ENCODE data around the gene ASS1. TPM values are rescaled to one million over a fixed set of nuclear protein-coding genes. Genes with fewer than 3 reads are reported as not detected.

ASS1 gene
- total RNA-seq, 1 experiment from 2014 or later = 118 TPM

DNA sequence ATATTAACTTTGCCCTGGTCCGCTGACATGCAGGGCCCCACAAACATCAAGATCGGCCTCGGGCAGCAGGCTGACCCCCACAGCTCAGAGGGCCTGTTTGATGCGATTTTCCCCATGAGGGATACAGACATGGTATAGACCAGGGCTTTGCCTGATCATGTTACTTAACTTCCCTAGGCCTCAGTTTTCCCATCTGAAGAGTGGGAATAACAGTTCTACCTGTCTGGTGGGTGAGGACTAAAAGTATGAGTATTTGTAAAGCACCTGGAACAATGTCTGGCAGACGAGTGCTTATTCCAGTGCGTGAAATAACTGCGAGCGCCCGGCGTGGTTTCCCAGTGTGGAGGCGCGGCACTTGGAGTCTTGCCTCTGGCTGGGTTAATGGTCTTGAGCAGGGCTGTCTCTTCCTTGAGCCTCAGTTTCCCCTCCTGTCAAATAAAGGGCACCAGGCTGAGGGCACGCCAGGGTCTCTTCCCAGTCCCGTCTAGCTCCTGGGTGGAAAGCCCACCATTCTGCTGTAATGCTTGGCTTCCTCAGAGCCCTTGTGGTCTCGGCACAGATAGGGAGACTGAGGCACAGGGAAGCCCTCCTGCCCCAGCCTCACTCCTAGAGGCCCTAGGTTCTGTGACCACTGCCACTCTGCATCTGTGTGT, 47.2 kb downstream of the ASS1 start:
- POLR2A ChIA-PET = no interaction called here
- DNase-seq = no peak
- intact Hi-C loops (cut with micrococcal nuclease; ENCODE audit: unreplicated experiment) = no loop called here
- H3K4me3 ChIP-seq (ENCODE audit: low read depth, low read length) = no peak overlapping the region
- CTCF ChIA-PET = no interaction called here
- no peaks in the 10 kb centered on the region for H3K9me3 Mint-ChIP-seq (ENCODE audit: unreplicated experiment)
- no peaks in the 10 kb centered on the region for H3K4me1 Mint-ChIP-seq (ENCODE audit: low read depth, unreplicated experiment)
- no peaks in the 10 kb centered on the region for H3K27me3 ChIP-seq (replicated peaks; ENCODE audit: control insufficient read depth, insufficient read depth, low read length)
- peaks cover 17% of the 10 kb centered on the region for H3K9me3 ChIP-seq
- no peaks in the 10 kb centered on the region for H3K27me3 Mint-ChIP-seq (ENCODE audit: insufficient read depth, unreplicated experiment)
- no peak overlapping the region for H3K4me3 Mint-ChIP-seq (ENCODE audit: unreplicated experiment)
- TF ChIP-seq, protein P1, sequence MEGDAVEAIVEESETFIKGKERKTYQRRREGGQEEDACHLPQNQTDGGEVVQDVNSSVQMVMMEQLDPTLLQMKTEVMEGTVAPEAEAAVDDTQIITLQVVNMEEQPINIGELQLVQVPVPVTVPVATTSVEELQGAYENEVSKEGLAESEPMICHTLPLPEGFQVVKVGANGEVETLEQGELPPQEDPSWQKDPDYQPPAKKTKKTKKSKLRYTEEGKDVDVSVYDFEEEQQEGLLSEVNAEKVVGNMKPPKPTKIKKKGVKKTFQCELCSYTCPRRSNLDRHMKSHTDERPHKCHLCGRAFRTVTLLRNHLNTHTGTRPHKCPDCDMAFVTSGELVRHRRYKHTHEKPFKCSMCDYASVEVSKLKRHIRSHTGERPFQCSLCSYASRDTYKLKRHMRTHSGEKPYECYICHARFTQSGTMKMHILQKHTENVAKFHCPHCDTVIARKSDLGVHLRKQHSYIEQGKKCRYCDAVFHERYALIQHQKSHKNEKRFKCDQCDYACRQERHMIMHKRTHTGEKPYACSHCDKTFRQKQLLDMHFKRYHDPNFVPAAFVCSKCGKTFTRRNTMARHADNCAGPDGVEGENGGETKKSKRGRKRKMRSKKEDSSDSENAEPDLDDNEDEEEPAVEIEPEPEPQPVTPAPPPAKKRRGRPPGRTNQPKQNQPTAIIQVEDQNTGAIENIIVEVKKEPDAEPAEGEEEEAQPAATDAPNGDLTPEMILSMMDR (IDR thresholded peaks at IDR 0.05; ENCODE audit: insufficient read depth in 1 of 2, low read depth in 1 of 2, low read length in 1 of 2, severe bottlenecking in 1 of 2, unreplicated experiment in 1 of 2) = no peak
- H3K4me1 ChIP-seq = no peaks in the 10 kb centered on the region
- H3K36me3 Mint-ChIP-seq (ENCODE audit: insufficient read depth, unreplicated experiment) = no peaks in the 10 kb centered on the region
- no peak overlapping the region for H3K27ac Mint-ChIP-seq (ENCODE audit: unreplicated experiment)
- BruUV-seq (replicated peaks) = no TSS peak
- no peaks in the 10 kb centered on the region for H3K36me3 ChIP-seq (ENCODE audit: control insufficient read depth, insufficient read depth, low read length)

DNA sequence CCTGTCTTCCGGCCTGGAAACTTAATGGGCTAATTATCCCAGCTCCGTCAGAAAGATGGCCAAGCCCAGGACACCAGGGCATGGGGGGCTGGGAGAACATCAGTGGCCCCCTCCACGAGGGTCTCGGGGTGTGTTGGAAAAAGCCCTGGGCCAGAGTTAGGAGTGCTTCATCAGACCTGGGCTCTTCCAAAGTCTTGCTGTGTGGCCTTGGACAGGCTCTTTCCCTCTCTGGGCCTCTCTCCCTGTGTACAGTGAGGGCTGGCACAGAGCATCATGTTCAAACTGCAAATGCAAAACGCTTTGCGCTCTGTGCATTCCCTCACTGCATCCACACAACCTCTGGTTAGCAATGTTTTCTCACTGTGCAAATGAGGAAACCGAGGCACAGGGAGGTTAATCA, 48.3 kb downstream of the ASS1 start:
- intact Hi-C loops (cut with micrococcal nuclease; ENCODE audit: unreplicated experiment) = no loop called here
- BruUV-seq (replicated peaks) = no TSS peak
- no peaks in the 10 kb centered on the region for H3K4me1 Mint-ChIP-seq (ENCODE audit: low read depth, unreplicated experiment)
- no peaks in the 10 kb centered on the region for H3K36me3 Mint-ChIP-seq (ENCODE audit: insufficient read depth, unreplicated experiment)
- DNase-seq = no peak
- Histone ChIP-seq H3K36me3 (ENCODE audit: control insufficient read depth, insufficient read depth, low read length) (no peaks in the 10 kb centered on the region), H3K4me3 (ENCODE audit: low read depth, low read length) (no peak overlapping the region), H3K9me3 (peaks cover 17% of the 10 kb centered on the region), H3K27me3 (replicated peaks; ENCODE audit: control insufficient read depth, insufficient read depth, low read length) (no peaks in the 10 kb centered on the region), H3K4me1 (no peaks in the 10 kb centered on the region)
- H3K27me3 Mint-ChIP-seq (ENCODE audit: insufficient read depth, unreplicated experiment) = no peaks in the 10 kb centered on the region
- no peaks in the 10 kb centered on the region for H3K9me3 Mint-ChIP-seq (ENCODE audit: unreplicated experiment)
- TF ChIP-seq, protein P1 (IDR thresholded peaks at IDR 0.05; ENCODE audit: insufficient read depth in 1 of 2, low read depth in 1 of 2, low read length in 1 of 2, severe bottlenecking in 1 of 2, unreplicated experiment in 1 of 2) = no peak
- POLR2A ChIA-PET = no interaction called here
- H3K4me3 Mint-ChIP-seq (ENCODE audit: unreplicated experiment) = no peak overlapping the region
- CTCF ChIA-PET = no interaction called here
- no peak overlapping the region for H3K27ac Mint-ChIP-seq (ENCODE audit: unreplicated experiment)

DNA sequence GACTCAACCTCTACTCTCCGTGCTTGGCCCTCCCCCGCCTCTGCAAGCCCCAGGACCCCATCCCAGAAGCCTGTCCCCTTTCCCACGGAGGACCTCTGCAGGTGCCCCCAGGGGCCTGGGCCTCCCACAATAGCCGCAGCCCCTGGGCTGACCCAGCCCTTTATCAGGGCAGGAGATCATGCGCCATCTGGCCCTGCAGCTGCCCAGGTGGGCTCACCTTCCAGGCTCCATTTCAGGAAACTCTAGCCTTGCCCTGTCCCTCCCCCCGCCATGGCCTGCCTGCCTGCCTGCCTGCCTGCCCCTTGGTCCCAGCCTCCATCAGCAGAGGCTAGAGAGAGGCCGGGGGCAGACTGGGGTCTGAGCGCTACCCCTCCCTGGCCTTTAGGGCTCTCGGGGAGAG, 48.7 kb downstream of the ASS1 start:
- Mint-ChIP-seq H3K9me3 (ENCODE audit: unreplicated experiment) (no peaks in the 10 kb centered on the region), H3K4me3 (ENCODE audit: unreplicated experiment) (no peak overlapping the region), H3K4me1 (ENCODE audit: low read depth, unreplicated experiment) (no peaks in the 10 kb centered on the region), H3K27me3 (ENCODE audit: insufficient read depth, unreplicated experiment) (no peaks in the 10 kb centered on the region), H3K27ac (ENCODE audit: unreplicated experiment) (no peak overlapping the region), H3K36me3 (ENCODE audit: insufficient read depth, unreplicated experiment) (no peaks in the 10 kb centered on the region)
- Histone ChIP-seq H3K9me3 (peaks cover 17% of the 10 kb centered on the region), H3K27me3 (replicated peaks; ENCODE audit: control insufficient read depth, insufficient read depth, low read length) (no peaks in the 10 kb centered on the region), H3K36me3 (ENCODE audit: control insufficient read depth, insufficient read depth, low read length) (no peaks in the 10 kb centered on the region), H3K4me1 (no peaks in the 10 kb centered on the region), H3K4me3 (ENCODE audit: low read depth, low read length) (no peak overlapping the region)
- no peak for DNase-seq
- intact Hi-C loops (cut with micrococcal nuclease; ENCODE audit: unreplicated experiment) = no loop called here
- ChIA-PET CTCF (no interaction called here), POLR2A (no interaction called here)
- TF ChIP-seq, protein P1 (IDR thresholded peaks at IDR 0.05; ENCODE audit: insufficient read depth in 1 of 2, low read depth in 1 of 2, low read length in 1 of 2, severe bottlenecking in 1 of 2, unreplicated experiment in 1 of 2) = no peak
- no TSS peak for BruUV-seq (replicated peaks)

Measured in Caco-2 (cell line).